IPS-18c (cell line): Measurements from ENCODE around the gene PDE4D.
"Not testable (repeated sequence)": the region's sequence is repeated elsewhere in the genome, so short reads cannot be mapped to it uniquely, and the experiment has no call there.

Experiments
- H3K4me3 ChIP-seq: 2 replicates; pipeline ENCODE4 v1.7.0; 2013; ENCODE audit warnings: low read depth, mild to moderate bottlenecking, low read length, moderate library complexity; ENCODE audit not compliant: insufficient read depth
- H3K9me3 ChIP-seq: one replicate; pipeline ENCODE4 v1.6.1; 2013; ENCODE audit warnings: mild to moderate bottlenecking, low read length, moderate library complexity; ENCODE audit not compliant: control insufficient read depth, insufficient read depth

PDE4D gene

GRCh38 chr5:58995779-58996178 lies 897.7 kb downstream of the PDE4D start:
- not testable (repeated sequence) for H3K4me3 ChIP-seq, H3K9me3 ChIP-seq

GRCh38 chr5:58993461-58993860 lies 900.1 kb downstream of the PDE4D start:
- Histone ChIP-seq H3K4me3 (no peak overlapping the region), H3K9me3 (no peaks in the 10 kb centered on the region)

GRCh38 chr5:58988938-58989337 lies 904.6 kb downstream of the PDE4D start:
- no peak overlapping the region for H3K4me3 ChIP-seq
- no peaks in the 10 kb centered on the region for H3K9me3 ChIP-seq

GRCh38 chr5:58987193-58987592 lies 906.3 kb downstream of the PDE4D start:
- Histone ChIP-seq H3K9me3 (no peaks in the 10 kb centered on the region), H3K4me3 (no peak overlapping the region)

- Histone ChIP-seq H3K4me3 (no peak overlapping the region), H3K9me3 (no peaks in the 10 kb centered on the region)
Observed at GRCh38 chr5:58986281-58986680, 907.2 kb downstream of the PDE4D start.

- no peak overlapping the region for H3K4me3 ChIP-seq
- H3K9me3 ChIP-seq, result no peaks in the 10 kb centered on the region
Observed at GRCh38 chr5:58985759-58986158, 907.8 kb downstream of the PDE4D start.

- no peaks in the 10 kb centered on the region for H3K9me3 ChIP-seq
- H3K4me3 ChIP-seq, result no peak overlapping the region
Observed at GRCh38 chr5:58985311-58985710, 908.2 kb downstream of the PDE4D start.

GRCh38 chr5:58983526-58984452 lies 909.7 kb downstream of the PDE4D start:
- no peaks in the 10 kb centered on the region for H3K9me3 ChIP-seq
- no peak overlapping the region for H3K4me3 ChIP-seq

- H3K4me3 ChIP-seq, result no peak overlapping the region
- no peaks in the 10 kb centered on the region for H3K9me3 ChIP-seq
Observed at GRCh38 chr5:58980890-58981289, 912.6 kb downstream of the PDE4D start.

GRCh38 chr5:58979090-58979489 lies 914.4 kb downstream of the PDE4D start:
- no peaks in the 10 kb centered on the region for H3K9me3 ChIP-seq

GRCh38 chr5:58974601-58975000 lies 918.9 kb downstream of the PDE4D start:
- H3K9me3 ChIP-seq, result no peaks in the 10 kb centered on the region
- no peak overlapping the region for H3K4me3 ChIP-seq

More at GRCh38 chr5:58979090-58979489, 914.4 kb downstream of the PDE4D start:
- H3K4me3 ChIP-seq, result no peak overlapping the region

- no peaks in the 10 kb centered on the region for H3K9me3 ChIP-seq
- H3K4me3 ChIP-seq, result no peak overlapping the region
Observed at GRCh38 chr5:58974083-58974482, 919.4 kb downstream of the PDE4D start.

- no peaks in the 10 kb centered on the region for H3K9me3 ChIP-seq
- no peak overlapping the region for H3K4me3 ChIP-seq
Observed at GRCh38 chr5:58972301-58972700, 921.2 kb downstream of the PDE4D start.

GRCh38 chr5:58970766-58971165 lies 922.8 kb downstream of the PDE4D start:
- H3K9me3 ChIP-seq, result no peaks in the 10 kb centered on the region
- no peak overlapping the region for H3K4me3 ChIP-seq

- Histone ChIP-seq H3K4me3 (no peak overlapping the region), H3K9me3 (no peaks in the 10 kb centered on the region)
Observed at GRCh38 chr5:58969795-58970194, 923.7 kb downstream of the PDE4D start.

GRCh38 chr5:58969253-58969652 lies 924.3 kb downstream of the PDE4D start:
- Histone ChIP-seq H3K4me3 (no peak overlapping the region), H3K9me3 (no peaks in the 10 kb centered on the region)

GRCh38 chr5:58968350-58968749 lies 925.2 kb downstream of the PDE4D start:
- Histone ChIP-seq H3K4me3 (no peak overlapping the region), H3K9me3 (no peaks in the 10 kb centered on the region)

- Histone ChIP-seq H3K4me3 (no peak overlapping the region), H3K9me3 (no peaks in the 10 kb centered on the region)
Observed at GRCh38 chr5:58967597-58968281, 925.8 kb downstream of the PDE4D start.
